GM19351 (cell line): ENCODE data around the gene DTWD2.
A peak's percentile ranks its signal among the peaks of the same experiment; 100 is the strongest.
"Not testable (repeated sequence)": the region's sequence is repeated elsewhere in the genome, so short reads cannot be mapped to it uniquely, and the experiment has no call there.

Experiments used
- ATAC-seq: cut with Tn5 transposase; IDR thresholded peaks from one replicate; pipeline ENCODE4 v1.9.1; 2021; ENCODE audit warnings: mild to moderate bottlenecking, moderate library complexity; ENCODE audit not compliant: unreplicated experiment

Gene DTWD2

DNA sequence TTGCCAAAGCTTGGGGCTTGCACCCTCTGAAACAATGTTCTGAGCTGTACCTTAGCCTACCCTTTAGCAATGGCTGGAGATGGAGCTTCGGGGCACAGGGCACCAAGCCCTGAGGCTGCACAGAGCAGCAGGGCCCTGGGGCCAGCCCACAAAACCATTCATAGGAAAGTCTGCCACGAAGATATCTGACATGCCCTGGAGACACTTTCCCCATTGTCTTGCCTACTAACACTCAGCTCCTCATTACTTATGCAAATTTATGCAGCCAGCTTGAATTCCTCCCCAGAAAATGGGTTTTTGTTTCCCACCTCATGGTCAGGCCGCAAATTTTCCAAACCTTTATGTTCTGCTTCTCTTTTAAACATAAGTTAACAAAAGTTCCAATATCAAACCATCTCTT, 105.7 kb downstream of the DTWD2 start:
- ATAC-seq: no peak

DNA sequence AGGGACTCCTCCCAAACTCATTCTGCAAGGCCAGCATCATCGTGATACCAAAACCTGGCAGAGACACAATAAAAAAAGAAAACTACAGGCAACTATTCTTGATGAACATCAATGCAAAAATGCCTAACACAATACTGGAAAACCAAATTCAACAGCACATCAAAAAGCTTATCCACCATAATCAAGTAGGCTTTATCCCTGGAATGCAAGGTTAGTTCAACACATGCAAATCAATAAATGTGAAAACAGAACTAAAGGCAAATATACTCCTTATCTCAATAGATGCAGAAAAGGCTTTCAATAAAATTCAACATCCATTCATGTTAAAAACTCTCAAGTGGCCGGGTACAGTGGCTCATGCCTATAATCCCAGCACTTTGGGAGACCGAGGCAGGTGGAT, 111.5 kb downstream of the DTWD2 start:
- not testable (repeated sequence) for ATAC-seq

DNA sequence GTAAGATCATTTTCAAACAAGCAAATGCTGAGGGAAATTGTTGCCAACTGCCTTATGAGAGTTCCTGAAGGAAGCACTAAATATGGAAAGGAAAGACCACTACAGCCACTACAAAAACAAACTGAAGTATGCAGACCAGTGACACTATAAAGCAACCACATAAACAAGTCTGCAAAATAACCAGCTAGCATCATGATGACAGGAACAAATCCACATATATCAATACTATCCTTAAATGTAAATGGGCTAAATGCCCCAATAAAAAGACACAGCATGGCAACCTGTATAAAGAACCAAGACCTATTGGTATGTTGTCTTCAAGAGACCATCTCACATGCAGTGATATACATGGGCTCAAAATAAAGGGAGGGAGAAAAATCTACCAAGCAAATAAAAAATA, 113.2 kb downstream of the DTWD2 start:
- no peak for ATAC-seq

DNA sequence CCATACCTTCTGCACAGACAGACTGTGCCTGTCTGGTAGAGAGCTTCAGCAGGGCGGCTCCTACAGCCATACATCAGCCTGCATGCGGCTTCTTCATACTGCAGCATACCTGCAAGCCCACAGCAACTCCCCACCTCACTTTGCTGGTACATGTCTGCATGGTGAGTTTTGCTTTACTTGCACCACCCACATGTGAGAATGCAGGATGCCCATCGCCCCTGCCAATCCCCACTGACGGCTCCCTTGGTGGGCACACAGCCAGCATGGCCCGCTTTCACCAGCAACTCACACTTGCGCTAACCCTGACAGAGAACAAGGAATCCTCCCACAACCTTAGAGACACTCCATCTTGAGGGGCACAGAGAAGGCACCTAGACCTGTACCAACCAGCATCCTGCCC, 114.9 kb downstream of the DTWD2 start:
- no peak for ATAC-seq

DNA sequence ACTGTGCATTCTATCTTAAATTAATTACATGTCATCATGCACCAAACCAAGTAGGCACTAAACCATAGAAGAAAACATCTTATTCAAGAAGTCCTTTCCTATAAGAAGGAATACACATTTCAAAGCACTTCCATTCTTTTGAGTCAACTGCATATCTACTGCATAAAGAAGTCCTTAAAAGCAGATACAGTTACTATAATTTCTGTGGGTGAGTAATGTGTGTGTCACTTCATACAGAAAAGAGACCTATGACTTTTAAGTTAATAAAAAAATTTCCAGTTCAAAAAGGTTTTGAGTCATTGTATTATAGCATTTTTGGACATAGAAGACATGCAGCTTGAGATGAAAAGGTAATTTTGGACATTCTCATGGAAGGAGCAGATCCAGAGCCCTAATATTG, 125.0 kb downstream of the DTWD2 start:
- no peak for ATAC-seq

DNA sequence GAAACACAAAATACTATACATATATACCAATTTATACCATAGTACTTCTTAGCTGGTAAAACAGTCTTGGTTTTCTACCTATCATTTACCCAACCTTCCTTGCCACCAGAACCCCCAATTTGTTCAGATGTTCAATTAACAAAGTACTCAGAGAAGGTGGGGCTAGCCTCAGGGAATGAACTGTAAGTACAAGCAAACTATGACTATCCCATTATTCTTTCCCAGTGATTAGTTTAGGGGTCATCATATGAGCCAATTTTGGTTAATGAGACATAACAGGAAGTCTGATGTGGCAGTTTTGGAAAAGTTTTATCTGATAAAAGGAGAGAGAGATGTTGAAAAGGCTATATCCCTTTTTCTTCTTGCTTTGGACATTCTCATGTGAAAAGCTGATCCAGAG, 125.8 kb downstream of the DTWD2 start:
- ATAC-seq: no peak

DNA sequence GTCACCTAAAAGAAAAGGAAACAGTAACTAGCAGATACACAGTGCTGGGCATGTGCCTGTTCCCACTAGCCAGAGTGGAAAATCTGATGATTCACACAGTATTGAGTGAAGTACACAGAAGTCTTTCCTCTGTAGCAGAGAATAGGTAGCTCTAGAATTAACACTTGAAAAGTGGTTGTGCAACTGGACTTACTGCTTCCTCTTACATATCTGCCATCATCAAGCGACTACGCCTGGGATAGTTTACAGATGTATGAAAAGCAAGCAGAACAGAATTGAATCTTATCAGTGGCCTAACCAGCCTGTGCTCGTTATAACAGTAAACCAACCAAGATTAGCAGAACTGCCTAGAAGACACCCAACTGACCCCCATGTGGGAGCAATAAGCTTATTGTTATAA, 130.6 kb downstream of the DTWD2 start:
- ATAC-seq: no peak

DNA sequence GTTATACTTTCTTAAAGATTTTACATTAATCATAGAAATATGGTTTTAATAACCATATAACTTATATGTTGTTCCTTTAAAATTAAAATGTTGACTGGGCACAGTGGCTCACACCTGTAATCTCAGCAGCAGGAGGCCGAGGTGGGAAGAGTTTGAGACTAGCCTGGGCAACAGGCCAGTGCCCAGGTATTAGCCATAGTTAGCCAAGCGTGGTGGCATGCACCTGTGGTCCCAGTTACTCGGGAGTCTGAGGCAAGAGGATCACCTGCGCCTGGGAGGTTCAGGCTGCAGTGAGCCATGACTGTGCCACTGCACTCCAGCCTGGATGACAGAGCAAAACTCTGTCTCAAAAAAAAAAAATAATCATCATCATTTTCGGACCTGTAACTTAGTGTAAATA, 133.5 kb downstream of the DTWD2 start:
- ATAC-seq: no peak

DNA sequence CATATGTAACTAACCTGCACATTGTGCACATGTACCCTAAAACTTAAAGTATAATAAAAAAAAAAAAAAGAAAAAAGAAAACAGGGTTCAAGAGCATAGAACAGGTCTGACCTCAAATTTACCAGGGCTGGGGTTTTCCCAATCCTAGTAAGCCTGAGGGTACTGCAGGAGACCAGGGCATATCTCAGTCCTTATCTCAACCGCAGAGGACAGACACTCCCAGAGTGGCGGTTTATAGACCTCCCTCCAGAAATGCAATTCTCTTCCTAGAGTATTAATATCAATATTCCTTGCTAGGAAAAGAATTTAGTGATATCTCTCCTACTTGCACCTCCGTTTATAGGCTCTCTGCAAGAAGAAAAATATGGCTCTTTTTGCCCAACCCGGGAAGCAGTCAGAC, 136.6 kb downstream of the DTWD2 start:
- not testable (repeated sequence) for ATAC-seq

DNA sequence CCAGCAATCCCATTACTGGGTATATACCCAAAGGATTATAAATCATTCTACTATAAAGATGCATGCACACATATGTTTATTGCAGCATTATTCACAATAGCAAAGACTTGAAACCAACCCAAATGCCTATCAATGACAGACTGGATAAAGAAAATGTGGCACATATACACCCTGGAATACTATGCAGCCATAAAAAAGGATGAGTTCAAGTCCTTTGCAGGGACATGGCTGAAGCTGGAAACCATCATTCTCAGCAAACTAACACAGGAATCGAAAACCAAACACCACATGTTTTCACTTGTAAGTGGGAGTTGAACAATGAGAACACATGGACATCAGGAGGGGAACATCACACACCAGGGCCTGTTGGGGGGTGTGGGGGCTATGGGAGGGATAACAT, 138.8 kb downstream of the DTWD2 start:
- not testable (repeated sequence) for ATAC-seq

DNA sequence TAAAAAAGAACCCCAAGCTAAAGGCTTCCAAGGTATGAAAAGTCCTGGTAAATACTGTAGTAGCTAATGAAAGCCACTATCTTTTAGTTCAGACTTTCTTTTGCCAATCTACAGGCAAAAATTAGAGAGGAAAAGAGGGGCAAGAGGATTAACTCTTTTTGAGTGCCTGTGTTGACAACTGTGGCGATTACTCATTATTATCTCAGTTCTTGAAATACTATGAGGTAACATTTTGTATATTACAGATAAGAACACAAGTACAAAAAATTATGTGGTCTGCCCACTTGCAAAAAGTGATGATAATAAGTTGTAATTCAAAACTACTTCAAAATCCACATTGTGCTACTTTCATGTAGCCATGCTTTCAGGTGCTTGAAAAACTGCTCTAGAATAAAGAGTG, 144.0 kb downstream of the DTWD2 start:
- no peak for ATAC-seq

DNA sequence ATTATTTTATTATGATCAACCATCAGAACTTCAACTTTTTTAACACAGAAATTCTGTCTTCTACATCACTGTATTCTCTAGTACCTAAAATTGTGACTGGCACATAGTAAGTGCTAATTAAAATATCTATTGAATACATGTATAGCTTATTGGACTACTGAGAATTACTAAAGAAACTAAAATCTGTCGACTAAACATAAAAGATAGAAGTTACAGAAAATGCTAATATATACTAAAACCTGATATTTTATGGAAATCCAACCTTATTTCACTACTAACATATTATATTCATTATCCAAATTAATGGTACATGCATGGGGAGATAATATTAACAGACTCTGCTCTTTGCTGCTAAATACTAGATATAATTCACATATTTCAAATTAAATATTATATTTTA, 153.6 kb downstream of the DTWD2 start:
- ATAC-seq: no peak

DNA sequence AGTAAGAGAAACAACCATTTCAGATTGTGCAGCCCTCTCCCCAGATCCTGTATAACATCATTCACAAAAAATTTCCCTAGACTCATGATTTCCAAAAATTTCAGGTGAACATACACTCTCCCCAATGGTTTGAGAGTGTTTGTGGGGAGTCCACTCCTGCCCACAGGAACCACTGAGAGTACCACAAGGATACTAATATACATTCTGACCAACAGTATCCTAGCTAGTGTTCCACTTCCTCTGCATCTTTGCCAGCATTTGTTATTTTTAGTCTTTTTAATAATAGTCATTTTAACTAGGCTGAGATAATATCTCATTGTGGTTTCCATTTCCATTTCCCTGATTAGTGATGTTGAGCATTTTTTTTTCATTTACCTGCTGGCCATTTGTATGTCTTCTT, 155.4 kb downstream of the DTWD2 start:
- peak; percentile 52 for ATAC-seq

DNA sequence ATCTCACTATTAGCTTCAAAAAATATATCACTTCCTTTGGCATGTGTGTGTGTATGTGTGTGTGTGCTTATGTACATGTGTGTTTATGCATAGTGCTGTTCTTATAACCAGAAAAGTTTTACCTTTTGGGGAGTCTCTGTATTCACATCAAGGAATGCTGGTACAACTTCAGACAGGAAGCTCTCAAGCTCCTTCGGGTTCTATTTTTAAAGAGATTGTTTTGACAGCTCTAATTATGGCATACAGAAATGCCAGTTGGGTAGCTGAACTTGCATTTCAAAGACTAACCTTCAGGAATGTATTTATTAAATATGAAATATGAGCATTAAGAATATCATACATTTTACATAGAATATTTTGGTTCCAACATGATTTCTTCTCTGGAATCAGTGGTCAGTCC, 163.1 kb downstream of the DTWD2 start:
- no peak for ATAC-seq

DNA sequence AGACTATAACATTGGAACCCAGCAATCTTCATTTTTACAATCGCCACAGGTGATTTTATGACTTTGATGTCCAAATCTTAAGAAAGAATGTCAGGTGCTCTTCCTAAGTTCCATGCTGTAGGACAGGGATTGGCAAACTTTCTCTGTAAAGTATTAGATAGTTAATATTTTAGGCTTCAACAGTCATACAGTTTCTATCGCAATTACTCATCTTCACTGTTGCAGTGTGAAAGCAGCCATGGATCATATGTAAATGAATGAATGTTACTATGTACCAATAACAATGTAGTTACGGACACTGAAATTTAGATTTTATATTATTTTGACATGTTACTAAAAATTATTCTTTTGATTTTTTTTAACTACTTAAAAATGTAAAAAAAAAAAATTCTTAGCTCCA, 169.7 kb downstream of the DTWD2 start:
- ATAC-seq: peak; percentile 73

DNA sequence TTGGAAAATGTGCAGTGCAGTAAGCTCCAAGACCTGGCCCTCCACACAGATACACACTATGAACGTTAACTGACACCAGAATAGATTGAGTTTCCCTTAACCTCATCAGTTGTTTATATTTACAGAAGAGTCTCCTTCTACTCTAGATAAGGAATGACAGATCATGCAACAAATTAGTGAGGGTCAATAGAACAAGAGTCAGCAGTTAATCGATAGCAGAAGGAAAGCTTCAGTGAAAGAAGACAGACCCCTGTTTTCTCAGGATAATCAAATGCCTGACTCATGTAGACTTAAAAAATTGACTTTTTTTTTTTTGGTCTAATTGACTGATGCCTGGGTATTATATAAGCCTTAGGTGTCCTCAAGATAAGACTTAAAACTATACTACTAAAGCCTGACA, 179.9 kb downstream of the DTWD2 start:
- ATAC-seq: no peak

DNA sequence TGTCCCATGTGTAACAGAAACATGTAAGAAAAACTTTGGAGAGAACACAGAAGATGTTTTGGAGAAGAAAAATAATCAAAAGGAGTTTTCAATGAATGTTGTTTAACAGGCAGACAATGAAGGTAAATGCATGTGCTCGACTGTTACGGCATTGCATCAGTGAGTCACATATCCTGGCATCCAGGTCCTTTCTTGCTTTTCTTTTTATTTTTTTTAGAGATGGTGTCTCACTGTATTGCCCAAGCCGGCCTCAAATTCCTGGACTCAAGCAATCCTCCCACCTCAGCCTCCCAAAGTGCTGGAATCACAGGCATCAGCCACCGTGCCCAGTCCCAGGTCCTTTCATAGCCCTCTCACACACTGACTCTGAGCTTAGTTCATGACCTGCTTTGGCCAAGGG, 181.8 kb downstream of the DTWD2 start:
- ATAC-seq: no peak

DNA sequence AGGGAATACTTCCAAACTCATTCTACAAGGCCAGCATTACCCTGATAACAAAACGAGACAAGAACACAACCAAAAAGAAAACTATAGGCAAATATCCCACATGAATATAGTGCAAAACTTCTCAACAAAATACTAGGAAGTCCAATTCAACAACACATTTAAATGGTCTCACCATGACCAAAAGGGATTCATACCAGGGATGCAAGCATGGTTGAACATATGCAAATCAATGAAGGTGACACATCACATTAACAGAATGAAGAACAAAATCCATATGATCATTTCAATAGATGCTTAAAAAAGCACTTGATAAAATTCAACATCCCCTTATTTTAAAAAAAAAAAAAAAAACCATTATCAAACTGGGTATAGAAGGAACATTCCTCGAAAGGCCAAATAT, 186.0 kb downstream of the DTWD2 start:
- ATAC-seq: no peak

DNA sequence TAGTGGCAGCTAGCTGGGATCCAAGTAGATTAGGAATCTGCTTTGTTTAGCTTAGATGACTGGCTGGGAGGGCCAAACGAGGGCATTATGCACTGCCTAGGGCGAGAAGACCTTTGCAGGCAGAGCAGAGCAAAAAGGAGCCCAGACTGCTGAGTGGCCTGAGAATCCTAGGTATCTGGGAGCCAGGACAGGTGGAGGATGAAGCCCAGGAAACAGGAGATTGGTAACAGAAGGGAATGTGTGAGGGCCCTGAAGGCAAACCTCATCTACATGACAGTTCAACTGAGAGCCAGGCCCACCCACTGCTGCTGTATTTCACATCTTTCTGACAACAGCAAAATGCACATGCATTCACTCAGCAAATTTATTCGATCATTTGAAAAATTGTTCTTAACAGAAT, 192.3 kb downstream of the DTWD2 start:
- no peak for ATAC-seq

DNA sequence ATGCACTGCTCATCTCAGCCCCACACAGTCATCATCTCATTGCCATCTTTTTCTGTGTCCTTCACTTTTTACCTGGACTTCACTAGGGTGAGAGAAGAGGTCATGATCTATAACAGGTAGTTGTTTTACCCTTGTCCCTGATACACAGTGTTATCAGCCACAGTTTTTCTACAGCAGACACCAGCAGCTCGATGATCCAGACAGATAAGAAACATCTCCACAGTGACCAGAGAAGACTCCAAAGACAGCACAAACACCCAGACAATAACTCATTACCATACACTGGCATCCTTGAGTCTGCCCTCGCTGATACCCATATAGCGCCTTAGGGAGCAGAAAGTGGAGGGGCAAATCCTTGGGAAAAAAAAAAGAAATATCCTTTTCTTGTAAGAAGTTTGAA, 194.1 kb downstream of the DTWD2 start:
- no peak for ATAC-seq

DNA sequence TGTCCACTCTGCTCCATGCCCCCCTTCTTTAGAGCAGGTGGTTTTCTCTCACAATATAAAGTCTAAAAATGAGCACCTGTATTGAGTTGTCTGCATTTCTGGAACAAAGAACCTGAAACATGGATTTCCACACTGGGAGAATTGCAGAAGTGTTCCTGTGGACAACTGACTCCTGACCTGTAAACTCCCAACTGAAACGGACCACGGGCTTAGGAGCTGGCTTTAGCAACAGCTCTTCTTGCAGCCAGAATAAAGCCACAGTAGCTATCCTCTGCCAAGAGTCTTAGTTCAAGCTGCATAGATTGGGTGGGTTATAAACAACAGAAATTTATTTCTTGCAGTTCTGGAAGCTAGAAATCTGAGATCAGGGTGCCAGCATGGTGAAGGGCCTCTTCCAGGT, 194.7 kb downstream of the DTWD2 start:
- no peak for ATAC-seq

DNA sequence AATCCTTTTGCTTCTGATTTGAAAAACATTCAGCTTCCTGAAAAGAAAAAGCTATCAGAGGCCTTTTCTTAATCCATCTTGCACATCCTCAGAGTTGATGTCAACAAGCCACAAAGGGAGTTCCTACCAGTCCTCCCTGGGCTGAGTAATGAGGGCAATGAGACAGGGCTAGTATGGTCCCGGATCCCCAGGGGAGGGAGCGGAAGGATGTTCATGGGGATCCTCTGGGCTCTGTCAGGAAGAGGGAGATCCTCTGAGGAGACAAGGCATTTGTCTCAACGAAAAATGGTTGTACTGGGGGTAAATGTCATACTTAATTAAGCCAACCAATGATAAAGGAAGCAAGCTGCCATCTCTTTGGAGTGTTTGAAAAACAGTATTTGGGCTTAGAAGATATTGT, 195.3 kb downstream of the DTWD2 start:
- ATAC-seq: no peak

DNA sequence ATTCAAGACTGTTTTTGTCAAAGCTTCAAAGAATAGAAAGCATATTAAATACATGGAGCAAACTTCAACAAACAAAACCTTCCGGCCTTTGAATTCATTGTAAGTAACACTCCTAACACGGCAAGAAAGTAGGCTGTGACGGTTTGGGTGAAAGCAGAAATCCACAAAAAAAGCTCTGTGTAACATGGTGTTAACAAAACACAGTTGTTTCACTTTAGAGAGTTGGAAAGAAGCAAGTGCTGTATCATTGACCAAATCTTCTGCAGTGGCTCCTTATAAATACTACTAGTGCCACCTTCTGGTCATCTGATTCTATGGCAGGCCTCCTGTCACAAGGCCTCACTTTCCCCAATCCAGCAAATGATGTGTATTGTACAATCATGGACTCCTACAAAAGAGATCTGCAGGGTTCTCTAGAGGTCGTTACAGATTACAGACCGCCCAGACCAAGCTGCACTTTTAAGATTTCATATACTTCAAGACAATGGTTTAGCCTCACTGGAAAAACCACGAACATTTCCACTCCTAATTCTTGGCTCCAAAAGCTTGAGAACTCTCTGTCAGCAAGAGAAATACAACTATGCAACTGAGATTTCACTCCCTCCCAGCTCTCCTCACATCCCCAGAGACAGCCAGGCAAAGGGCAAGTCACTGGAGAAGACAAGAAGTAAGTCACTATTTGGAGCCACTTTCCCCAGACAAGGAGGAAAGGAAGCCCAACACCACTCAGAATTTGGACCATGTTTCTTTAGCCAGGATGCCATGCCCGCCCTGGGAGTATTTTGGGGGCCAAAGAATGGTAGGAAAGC, 196.2 kb downstream of the DTWD2 start:
- peak; percentile 98 for ATAC-seq
